ENCODE measurements around the gene DIO3.
A peak's percentile ranks its signal among the peaks of the same experiment; 100 is the strongest.

DIO3 gene

GRCh38 chr14:101584055-101584859, 23.0 kb downstream of the DIO3 start:
- no peak for DNase-seq

- DNase-seq = no peak
Observed at GRCh38 chr14:101585211-101585610, 23.9 kb downstream of the DIO3 start.

- DNase-seq = no peak
Observed at GRCh38 chr14:101586531-101587430, 25.5 kb downstream of the DIO3 start.

GRCh38 chr14:101587441-101587911, 26.2 kb downstream of the DIO3 start:
- DNase-seq = no peak

- DNase-seq = no peak
Observed at GRCh38 chr14:101588286-101588975, 27.1 kb downstream of the DIO3 start.

GRCh38 chr14:101588990-101589389, 27.7 kb downstream of the DIO3 start:
- DNase-seq = no peak

- DNase-seq = no peak
Observed at GRCh38 chr14:101589486-101590015, 28.3 kb downstream of the DIO3 start.

GRCh38 chr14:101590062-101590461, 28.8 kb downstream of the DIO3 start:
- DNase-seq = no peak

- DNase-seq = no peak
Observed at GRCh38 chr14:101590616-101591015, 29.3 kb downstream of the DIO3 start.

- no peak for DNase-seq
Observed at GRCh38 chr14:101591121-101591520, 29.8 kb downstream of the DIO3 start.

- DNase-seq = no peak
Observed at GRCh38 chr14:101591582-101591981, 30.3 kb downstream of the DIO3 start.

GRCh38 chr14:101593411-101594238, 32.3 kb downstream of the DIO3 start:
- DNase-seq = no peak

- no peak for DNase-seq
Observed at GRCh38 chr14:101594511-101595148, 33.3 kb downstream of the DIO3 start.

- DNase-seq = no peak
Observed at GRCh38 chr14:101595349-101595748, 34.1 kb downstream of the DIO3 start.

GRCh38 chr14:101595887-101596721, 34.8 kb downstream of the DIO3 start:
- peak; percentile 46 for DNase-seq

GRCh38 chr14:101596742-101597141, 35.4 kb downstream of the DIO3 start:
- no peak for DNase-seq

GRCh38 chr14:101598159-101598558, 36.9 kb downstream of the DIO3 start:
- DNase-seq = no peak

GRCh38 chr14:101598571-101599233, 37.4 kb downstream of the DIO3 start:
- no peak for DNase-seq

- no peak for DNase-seq
Observed at GRCh38 chr14:101599234-101599885, 38.1 kb downstream of the DIO3 start.
